ENCODE results near the gene CRHR2. TPM values are rescaled to one million over a fixed set of nuclear protein-coding genes. Genes with fewer than 3 reads are reported as not detected.
"Not testable (repeated sequence)": the region's sequence is repeated elsewhere in the genome, so short reads cannot be mapped to it uniquely, and the experiment has no call there.

The CRHR2 gene
- polyA plus RNA-seq, 4 donors, result 0.09 to 0.25 TPM; not detected in 2

DNA sequence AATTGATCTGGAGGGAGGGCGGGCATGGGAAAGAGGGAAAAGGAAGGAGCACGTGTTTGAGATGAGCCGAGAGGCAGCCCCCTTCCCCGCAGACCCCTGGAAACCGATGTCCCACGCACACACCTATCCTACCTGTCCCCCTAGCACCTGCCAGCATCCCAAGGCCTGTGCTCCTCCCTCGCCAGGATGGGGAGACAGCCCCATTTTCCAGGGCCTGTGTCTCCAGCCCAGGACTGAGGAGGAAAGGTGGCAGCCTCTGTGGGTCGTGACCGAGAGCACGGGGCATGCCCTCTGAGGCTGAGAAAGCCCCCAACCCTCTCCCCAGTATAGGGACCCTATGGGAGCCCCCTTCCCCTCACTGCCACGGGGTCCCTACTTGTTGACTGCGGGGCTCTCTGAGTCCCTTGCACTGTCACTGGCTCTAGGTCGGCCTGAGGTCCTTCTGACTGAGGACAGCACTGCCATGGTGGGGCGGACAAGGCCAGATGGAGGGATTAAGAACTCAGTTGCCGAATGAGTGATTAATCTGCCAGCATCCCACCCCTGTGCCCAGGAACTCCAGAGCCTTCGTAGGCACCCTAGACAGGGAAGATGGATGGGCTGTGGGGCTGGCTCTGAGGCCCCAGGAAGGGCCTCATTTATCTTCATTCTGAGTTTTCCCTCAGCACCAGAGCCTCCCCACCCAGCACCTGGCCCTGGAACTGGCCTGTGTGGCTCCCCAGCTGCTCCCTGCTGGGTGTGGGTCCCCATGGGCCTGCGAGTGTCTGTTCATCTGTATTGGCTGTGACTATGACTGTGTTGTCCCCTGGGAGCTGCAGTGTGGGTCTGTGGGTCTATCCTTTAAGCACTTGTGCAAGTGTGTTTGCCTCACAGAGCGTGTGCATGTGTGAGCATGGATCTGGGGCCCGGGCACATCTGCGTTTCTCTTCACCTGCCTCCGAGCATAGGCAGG lies 26.0 kb downstream of the CRHR2 start:
- no peak for DNase-seq (ENCODE audit: low read depth in 4 of 4, low spot score in 3 of 4)

DNA sequence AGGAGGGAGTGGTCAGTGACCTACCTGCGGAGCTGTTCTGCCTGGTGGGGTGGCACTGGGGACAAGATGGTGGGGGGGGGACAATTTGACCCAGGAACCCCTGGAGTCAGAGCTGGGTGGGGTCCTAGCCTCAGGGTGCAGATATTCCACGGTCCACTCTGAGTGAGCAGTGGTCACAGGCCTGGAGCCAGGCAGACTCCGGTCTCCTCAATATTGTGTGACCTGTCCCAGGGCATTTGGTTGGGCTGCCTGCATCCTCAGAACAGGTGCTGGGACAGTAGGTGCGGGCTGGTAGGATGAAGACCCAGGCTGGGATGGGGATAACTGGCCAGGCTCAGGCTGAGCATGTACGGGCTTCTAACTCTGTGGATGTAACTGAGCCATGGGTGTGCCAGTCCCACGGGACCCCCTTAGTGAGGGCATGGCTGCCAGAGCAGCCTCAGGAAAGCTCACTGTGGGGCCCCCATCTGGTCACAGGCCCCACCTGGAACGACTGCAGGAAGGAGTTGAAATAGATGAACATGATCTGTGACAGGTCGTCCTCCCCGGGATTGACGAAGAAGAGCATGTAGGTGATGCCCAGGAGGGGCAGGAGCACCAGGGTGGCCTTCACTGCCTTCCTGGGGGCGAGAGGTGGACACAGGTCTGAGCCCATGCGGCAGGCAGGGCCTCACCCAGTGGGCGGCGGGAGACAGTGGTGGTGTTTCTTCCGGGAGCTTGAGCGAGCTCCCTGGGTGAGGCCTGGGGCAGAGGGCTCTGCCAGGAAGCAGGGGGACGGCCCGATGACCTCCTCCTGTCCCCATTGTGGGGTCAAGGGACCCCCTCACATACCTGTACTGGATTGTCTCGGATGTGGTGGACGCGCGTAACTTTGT lies 26.9 kb downstream of the CRHR2 start:
- no peak for DNase-seq (ENCODE audit: low read depth in 4 of 4, low spot score in 3 of 4)

DNA sequence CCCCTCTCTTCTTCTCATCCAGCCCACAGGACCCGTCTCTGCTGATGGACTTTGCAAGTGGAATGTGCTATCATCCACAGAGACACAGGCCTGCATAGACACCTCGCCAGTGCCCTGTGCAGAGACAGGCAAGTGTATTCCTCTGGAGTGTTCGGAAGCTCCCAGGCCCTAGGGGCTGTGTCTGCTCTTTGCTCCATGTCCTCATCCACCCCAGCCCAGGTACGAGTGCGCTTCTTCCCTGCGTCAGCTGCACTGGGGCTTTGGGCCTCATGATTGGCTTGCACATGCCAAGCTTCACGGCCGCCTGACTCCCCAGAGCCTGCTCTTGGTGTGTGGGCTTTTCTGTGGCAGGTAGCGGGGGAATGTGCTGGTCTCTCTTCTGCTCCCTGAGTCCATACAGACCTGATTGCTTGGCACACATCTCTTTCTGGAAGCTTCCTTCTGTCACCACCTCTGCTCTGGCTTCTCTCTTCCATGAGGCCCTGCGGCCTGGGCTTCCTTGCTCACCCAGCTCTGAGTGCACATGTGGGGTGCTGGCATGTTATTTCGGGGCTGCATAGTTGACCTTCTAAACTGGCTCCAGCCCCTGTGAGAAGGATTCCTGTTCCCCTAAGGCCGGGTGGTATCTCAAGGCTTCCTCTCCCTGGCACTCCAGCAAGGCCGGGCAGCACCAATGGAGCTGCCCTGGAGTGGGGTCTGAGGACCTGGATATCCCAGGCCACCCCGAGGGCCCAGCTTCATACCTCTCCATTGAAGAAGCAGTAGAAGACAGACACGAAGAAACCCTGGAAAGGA lies 27.8 kb downstream of the CRHR2 start:
- DNase-seq (ENCODE audit: low read depth in 4 of 4, low spot score in 3 of 4), result no peak

DNA sequence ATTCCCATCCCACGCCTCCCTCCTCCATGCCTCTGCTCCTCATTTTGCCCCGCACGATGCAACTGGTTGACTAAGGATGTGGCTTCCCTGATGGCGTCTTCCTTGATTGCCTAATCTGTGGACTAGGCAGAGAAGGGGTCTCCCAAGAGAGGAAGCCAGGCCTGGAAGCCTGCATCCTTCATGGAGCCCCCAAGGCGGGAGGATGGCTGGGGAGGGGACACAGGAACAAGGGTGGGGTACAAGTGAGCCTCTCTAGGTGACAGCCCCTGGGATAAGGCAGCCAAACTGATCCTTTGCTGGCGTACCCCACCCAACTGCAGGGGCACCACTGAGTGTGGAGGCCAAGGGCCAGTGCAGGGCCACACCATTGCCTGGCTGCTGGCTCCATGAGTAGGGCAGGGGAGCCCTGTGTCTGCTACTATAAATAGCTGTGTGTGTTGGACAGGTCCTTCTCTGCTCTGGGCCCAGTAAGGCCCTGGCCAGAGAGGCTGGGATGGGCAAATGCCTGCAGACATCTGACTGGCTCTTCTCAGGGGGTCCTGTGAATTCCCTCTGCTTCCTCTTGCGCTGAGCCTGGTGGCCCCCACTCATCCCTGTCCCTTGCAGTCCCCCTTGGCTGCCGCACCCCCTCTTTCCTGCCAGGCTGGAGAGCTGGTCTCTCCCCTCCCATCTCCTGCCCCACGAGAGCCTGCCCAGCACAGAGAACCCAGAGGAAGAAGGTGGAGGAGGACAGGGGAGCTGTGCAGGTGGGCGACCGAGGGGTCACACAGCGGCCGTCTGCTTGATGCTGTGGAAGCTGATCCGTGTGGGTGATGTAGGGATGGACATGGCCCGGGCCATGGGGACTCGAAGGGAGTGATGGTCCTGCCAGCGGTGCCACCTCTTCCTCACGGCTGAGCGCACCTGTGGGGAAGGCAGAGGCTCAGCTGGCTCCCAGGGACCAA lies 29.3 kb downstream of the CRHR2 start:
- DNase-seq (ENCODE audit: low read depth in 4 of 4, low spot score in 3 of 4), result no peak

DNA sequence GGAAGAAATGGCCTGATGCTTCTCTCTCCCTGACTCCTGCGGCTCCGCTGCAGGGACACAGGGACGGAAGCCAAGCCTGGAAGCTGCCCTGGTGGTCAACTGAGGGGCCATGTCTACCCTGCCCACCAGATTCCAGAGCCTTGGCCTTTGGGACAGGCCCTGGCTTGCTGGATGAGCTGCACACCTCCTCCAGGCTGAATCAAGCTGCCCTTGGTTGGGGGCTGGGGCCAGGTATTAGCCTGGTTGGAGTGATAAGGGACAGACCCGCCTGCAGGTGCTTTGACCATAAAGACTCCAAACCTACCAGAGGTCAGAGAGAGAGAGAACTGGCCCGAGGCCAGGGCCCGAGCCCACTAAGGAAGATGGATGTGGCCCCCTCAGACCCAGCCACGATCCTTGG lies 30.1 kb downstream of the CRHR2 start:
- no peak for DNase-seq (ENCODE audit: low read depth in 4 of 4, low spot score in 3 of 4)

DNA sequence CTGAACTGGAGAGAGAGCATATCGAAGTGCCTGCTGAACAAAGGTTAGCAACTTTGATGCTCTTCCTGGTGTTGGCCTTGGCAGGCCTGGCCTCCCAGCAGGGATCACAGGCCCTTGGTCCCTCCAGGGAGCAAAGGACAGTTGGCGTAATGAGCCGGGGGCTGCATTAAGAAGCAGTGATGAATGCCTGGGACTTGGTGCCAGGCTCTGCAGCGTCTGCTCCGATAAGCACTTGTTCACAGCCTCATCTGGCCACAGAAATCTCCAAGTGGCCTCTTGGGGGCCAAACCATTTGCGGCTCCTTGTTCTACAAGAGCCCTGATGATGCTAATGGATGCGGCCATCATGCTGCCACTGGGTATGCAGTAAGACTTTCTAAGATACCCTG lies 31.8 kb downstream of the CRHR2 start:
- DNase-seq (ENCODE audit: low read depth in 4 of 4, low spot score in 3 of 4), result no peak

DNA sequence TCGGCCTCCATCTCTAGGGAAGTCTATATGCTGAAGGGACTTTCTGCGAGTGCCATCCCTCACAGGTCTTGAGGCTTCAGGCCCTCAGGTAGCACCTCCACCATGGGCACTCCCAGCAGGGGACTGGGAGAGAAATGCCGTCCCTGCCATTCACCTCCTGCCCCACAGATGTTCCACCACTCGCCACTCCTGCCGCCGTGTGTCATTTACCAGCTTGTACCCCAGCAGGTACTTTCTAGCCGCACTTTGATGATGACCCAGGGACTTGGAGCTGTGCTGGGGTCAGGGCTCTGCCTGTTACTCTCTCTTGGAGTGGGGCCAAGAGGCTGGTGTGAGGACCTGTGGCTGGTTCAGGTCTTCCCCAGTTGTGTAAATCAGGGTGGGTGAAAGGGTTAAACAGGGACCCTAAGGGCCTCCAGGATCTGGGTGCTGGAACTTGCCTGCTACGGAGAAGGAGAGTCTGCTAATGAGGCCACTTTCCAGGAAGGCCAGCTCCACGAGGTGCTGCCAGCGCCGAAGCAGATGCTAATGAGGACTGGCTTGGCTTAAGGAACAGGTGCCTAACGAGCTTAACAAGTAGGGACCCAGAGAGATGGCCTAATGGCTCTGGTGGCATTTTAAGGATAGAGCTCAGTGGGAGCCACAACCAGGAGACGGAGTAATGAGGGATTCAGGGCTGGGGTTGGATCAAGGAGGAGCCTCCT lies 32.4 kb downstream of the CRHR2 start:
- DNase-seq (ENCODE audit: low read depth in 4 of 4, low spot score in 3 of 4), result no peak

DNA sequence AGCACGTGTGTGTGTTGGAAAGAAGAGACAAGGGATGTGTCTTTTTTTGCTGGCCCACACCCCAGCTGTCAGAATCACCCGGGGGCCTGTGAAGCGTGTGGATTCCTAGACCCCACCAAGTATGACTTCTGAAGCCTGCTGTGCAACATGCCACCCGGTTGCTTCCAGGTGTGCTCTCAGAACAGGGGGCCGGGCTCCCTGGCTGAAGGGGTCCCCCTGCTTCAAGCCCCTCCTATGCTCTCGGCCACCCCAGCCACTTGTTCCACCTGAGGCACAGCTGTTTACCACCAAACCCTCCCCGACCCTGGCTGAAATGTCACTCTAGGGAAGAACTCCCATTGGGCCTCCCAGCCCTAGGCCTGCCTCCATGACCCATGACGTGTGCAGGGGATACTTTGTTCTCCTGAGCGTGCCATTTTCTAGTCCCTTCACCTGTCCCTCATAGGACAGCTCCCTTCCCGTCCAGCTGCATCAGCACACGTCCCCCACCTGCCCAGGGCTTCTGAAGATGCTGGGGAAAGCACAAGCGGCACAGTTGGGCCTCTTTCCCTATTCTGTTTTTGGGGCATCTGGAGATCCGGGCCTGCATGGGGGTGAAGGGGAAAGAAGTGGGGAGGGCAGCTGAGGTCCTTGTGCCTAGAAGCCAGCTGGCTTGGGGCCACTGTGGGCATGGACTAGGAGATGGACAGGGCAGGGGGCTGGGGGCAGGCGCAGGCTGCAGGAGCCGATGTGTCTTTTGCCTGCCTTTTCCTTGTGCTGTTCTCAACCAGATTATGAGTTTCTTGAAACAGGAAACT lies 33.3 kb downstream of the CRHR2 start:
- no peak for DNase-seq (ENCODE audit: low read depth in 4 of 4, low spot score in 3 of 4)

DNA sequence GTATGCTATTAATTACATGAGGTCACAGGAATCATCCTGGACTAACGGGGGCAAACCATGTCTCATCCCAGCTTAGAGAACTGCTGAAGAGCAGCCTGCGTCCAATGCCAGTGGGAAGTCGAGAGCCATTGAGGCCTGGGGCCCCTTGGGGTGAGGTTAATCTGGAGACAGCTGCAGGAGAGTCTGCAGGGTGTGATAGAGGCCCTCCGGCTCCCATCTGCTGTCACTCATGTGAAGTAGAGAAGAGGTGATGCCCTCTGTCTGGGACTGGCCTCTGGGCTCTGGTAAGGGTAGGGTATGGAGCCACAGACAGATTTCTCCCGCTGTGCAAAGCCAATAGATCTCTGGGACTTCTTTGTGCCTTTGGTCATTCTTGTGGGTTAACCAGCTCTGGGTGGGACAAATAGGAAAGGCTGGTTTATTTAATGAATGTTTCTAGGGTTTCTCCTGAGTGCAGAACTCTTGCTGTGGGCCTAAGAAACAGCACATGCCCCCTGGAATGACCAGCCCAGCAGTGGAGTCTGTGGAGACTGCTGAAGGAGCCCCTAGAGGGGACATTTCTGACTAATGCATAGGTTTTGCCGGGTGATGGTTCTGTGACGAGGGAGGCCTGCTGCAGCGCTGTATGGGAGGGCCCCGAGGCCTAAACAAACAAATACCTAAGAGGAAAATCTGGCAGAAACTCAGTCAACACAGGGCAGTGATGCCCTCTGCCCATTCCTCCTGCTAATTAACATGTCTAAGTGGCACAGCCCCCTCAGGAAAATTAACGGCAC lies 34.5 kb downstream of the CRHR2 start:
- DNase-seq (ENCODE audit: low read depth in 4 of 4, low spot score in 3 of 4), result no peak

DNA sequence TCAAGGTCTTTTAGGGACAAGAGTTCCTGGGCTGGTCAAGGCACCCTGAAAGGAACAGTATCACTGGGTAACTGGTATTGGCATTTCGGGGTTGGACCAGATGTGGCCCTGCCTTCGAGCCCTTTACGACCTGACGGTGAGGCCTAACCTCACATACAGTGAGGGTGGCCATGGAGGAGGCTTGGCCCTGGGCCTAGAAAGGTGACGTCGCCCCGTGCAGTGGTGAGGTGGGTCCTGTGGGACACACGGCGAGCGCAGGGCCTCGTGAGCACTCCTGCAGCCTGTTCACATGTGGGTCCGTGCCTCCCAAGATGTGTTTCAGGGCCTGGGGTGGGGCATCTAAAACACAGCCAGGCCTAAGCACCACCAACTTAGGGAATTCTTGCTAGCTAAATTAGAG lies 36.1 kb downstream of the CRHR2 start:
- DNase-seq (ENCODE audit: low read depth in 4 of 4, low spot score in 3 of 4), result no peak

DNA sequence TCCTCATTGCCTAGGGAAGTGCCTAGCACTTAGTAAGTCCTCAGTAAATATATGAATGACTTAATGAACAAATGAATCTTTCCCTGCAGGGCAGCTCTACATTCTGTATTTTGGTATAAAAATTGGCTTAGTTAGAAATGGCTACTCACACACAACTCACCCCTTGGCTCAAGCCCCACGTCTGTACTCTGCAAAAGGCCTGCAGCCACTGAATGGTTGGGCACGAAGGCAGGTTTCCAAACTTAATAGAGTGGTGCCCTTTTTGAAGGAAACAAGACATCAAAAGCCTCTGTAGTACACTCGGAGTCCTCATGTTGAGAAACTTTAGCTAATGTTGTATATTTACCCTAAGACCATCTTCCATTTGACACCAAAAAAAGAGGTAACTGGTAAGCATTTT lies 36.6 kb downstream of the CRHR2 start:
- DNase-seq (ENCODE audit: low read depth in 4 of 4, low spot score in 3 of 4), result no peak

DNA sequence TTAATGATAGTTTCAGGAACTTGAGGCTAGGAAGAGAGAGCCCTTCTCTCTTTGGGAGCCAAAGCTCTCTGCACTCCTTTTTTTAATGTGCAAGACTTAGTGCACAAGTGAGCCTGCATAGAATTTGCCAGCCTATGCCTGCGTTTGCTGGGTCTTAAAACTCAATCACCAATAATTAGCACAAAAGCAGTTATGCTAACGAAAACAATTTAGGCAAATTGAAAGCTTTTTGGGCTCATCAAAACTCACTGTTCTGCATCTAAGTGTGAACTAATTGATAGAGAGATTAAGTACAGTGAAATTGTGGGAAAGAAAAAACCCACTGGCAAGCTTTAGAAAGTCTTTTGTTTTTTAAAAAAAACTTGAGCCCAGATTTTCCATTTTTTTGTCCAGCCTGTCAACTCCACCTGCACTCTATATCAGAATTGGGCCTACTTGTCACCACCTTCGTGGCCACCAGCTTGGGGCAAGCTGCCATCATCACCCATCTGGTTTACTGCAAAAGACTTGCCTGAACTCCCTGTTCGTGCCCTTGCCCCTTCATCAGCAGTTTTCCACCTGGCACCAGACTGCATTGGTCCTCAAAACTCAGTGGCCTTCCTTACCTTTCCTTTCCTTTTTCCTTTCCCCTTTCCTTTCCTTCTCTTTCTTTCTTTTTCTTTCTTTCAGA lies 37.8 kb downstream of the CRHR2 start:
- no peak for DNase-seq (ENCODE audit: low read depth in 4 of 4, low spot score in 3 of 4)

DNA sequence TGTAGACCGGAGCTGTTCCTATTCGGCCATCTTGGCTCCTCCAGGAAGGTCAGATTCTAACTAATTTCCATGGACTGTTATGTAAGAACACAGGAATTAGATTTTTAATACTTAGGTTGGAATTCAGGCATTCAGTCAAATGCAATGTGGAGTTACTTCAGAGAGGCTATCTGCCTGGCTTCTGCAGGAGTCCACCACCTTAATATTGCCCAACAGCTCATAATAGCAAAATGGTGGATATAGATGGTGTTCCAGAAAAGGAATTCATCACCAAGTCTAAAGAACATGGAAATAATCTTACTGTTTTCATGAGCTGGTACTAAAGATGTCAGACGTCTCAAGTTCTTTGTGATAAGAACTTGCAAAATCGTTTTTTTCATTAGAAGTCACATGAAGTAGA lies 39.5 kb downstream of the CRHR2 start:
- DNase-seq (ENCODE audit: low read depth in 4 of 4, low spot score in 3 of 4), result no peak

DNA sequence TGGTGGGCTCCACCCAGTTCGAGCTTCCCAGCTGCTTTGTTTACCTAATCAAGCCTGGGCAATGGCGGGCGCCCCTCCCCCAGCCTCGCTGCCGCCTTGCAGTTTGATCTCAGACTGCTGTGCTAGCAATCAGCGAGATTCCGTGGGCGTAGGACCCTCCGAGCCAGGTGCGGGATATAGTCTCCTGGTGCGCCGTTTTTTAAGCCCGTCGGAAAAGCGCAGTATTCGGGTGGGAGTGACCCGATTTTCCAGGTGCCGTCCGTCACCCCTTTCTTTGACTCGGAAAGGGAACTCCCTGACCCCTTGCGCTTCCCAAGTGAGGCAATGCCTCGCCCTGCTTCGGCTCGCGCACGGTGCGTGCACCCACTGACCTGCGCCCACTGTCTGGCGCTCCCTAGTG lies 39.9 kb downstream of the CRHR2 start:
- not testable (repeated sequence) for DNase-seq (ENCODE audit: low read depth in 4 of 4, low spot score in 3 of 4)

DNA sequence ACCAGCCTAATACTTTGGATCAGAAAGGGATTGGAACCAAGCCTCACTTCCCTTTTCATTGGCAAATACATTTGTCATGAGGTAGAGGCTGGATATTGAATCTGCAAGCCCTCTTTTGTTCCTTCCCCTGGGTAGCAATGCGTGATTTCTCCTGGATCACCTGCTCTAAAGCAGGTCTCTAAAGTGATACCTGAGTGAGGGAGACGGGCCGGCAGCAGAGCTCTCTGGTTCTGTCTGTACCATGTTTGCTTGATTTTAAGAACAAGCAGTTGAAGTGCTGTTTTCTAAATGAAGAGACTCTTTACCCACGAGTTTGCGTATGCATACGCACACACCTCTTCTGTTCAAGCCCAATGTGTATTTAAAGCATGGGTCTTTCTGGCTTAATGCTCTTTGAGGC lies 46.5 kb downstream of the CRHR2 start:
- no peak for DNase-seq (ENCODE audit: low read depth in 4 of 4, low spot score in 3 of 4)

DNA sequence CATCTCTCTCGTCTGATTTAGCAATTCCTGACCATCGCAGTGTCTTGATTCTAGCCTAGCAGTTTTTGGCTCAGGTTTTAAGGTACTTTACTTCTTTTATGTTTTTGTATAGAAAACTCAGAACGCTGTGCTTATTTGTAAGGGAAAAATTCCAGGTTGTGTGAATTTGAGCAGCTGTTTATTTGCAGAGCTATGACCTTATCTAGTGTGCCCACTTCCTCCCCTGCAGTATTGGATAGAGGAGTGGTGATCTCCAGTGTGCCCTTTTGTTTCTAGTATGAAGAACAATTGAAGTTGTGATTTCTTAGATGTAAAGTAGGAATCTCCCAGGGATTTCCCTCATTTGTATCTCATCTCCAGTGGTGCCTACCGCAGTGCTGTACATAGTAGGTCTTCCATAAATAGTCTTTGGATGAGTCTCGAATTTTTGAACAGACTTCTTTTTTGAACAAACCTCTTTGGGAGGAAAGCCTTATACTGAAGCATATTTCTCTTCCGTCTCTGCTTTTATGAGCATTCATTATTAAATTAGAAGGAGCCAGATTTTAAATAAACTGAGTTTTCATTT lies 47.5 kb downstream of the CRHR2 start:
- no peak for DNase-seq (ENCODE audit: low read depth in 4 of 4, low spot score in 3 of 4)

DNA sequence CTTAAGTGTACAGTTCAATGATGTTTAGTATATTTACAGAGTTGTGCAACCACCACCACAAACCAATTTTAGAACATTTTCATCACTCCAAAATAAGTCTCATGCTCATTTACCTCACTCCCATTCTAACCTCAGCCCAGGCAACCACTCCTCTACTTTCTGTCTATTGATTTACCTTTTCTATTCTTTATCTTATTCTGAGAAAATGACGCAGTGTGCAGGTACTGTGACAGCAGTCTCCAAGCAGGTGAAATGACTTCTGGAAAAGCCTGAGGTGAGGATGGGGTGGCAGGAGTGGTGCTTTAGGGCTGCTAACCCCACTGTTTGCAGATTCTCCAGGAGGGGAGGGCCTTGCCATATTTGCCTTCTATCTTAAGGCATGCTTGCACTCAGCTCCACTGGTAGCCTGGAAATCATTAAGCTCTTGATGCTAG lies 48.0 kb downstream of the CRHR2 start:
- DNase-seq (ENCODE audit: low read depth in 4 of 4, low spot score in 3 of 4), result no peak

All from right renal pelvis (tissue), 4 donors.